GM15510 (cell line): ENCODE data around the gene CCDC184.
A peak's percentile ranks its signal among the peaks of the same experiment; 100 is the strongest.

Experiments used
- POLR2A ChIP-seq: IDR thresholded peaks from 3 replicates; pipeline ENCODE4 v1.6.1; 2011; ENCODE audit warnings: borderline replicate concordance; ENCODE audit not compliant: insufficient read length; ENCODE audit errors: extremely low read depth

CCDC184 gene

DNA sequence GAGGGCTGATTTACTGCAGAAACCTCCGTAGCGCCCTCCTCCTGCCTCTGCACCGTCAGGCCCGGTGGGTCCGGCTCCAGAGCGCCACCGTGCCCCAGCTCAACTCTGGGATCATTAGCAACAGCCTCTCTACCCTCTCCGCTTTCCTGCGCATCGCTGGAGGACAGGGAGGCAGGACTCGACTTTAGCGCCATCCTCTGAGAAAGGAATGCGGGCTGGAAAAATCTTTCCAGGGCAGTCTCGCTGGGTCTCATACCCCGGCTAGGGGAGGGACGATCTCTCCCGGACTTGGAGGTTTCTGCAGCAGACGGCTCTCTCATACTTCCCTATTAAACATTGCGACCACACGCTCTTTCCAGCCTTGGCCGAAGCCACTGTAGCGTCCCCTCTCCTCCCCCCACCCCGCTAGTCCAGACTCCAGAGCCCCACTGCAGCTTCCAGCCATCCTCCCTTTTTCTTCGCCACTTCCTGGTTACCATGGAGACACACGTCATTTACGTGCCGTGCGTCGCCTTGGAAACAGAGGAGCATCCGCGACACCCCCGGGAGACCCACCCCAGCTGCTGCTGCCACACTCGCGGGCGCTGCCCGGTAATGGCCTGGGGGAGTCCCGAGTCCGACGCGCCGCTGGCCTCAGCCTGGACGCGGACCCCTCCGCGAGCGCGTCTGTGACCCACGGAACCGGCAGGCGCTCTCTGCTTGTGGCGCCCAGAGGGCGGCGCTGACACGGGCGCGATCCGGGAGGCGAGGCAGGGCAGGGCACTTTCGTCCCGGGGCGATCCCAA is at the start of gene CCDC184:
Gene CCDC184 (plus strand): TSS at position 554 of the 785 bp plus-strand sequence. CDS start 479 bp downstream, outside the sequence.
- TF ChIP-seq POLR2A: no peak

DNA sequence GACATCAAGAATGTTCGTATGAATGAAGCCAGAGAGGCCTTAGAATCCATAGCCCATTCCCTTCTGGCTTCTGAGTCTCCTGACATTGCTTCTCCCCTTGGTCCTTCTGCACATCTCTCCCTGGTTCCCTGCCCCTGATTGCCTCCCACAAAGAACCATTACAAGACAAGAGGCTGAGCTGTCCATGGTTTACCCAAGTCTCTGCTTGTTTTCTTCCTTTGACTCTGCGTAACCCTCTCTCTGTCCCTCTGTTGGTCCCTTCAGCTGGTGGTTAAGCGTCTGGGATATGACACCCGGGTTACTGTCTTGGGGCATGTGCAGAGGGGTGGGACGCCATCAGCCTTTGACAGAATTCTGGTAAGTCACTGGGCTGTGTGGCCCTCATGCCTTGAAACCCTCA is 48.4 kb upstream of the CCDC184 start:
- no peak for TF ChIP-seq POLR2A

DNA sequence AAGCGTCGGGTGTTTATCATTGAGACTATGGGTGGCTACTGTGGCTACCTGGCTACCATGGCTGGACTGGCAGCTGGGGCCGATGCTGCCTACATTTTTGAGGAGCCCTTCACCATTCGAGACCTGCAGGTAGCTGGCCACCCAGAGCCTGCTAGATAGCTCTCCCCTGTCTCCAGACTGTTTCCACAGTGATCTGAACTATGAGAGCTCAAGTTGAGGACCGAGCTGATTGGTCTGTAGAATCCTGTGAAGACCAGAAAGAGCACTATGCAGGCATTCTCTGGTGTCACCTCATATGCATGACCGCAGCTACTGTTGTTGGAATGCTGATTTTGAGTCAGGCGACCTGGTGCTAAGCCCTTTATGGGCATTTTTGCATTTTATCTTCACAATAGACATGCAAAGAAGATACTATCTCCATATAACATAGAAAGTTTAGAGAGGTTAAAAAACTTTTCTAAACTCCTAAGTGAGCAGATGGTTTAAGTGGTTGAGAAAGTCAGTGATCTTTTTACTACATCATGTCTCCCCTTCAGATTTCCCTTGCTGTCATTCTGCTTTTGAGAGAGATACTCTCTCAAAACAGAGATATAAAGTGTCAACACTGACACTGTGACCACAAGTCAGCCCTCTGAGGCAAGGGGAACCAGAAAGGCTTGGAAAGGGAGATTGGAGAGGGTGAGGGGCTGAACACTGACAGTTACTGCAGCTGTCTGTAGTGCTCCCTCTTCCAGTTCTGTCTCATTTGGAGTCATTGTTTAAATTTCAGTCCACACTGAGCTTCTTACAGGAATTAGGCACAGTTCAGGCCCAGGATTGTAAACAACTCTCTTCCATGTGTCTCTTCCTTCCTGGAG is 40.4 kb upstream of the CCDC184 start:
- TF ChIP-seq POLR2A: no peak

DNA sequence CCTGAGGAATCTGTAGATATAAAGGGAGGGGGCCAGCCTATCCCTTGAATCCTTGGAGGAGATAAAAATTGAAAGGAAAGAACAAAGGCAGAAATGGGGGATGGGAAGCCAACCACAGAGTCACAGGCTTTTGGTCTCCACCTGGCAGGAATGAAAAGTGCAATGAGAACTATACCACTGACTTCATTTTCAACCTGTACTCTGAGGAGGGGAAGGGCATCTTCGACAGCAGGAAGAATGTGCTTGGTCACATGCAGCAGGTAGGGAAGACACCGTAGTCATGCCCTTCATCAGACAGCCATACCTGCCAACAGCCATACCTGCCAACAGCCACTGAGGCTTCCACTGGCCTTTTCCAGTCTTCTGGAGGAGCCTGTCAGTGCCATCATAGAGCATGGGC is 39.5 kb upstream of the CCDC184 start:
- no peak for TF ChIP-seq POLR2A

DNA sequence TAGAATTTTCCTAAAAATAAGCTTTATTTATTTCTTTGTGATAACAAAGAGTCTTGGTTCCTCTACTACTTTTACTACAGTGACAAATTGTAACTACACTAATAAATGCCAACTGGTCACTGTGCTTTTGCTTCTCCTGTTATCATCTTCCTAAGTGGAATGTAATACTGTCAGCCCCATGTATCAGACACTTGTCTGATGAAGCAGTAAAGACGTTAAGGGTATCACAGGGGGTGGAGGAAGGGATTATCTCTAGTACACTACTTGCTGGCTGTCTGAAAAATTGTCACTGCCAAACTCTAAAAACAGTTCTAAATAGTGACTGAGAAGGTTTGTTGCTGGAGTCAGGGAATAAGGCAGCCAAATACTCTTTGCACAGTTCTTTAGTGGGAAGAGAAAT is 37.5 kb upstream of the CCDC184 start:
- TF ChIP-seq POLR2A: no peak

DNA sequence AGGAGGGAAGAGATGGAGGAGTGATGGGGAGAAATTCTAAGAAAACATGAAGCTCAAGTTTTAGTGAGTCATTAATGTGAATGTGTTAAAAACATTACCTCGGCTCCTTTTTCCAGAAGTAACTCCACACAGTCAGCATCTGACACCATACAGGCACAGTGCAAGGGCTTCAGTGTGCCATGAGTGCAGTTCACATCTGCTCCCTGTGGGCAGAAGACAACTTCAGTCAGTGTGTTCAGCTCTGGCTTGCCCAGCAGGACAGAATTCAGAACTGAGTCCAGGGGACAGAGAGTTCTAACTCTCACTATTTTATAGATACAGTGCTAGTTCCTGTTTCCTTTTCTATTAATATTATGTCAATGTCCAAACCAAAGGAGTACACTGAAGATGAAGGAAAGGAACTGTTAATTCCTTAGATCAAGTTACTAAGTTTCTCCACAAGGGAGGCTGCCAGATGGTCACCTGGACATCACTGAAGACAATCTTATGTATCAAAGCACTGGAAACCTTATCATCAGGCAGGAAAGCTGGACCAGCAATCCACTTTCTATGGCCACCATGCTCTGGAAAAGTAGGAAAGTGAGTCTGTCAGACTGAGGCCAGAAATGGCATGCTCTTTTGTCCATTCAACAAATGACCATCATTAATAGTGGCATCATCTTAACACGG is 32.2 kb upstream of the CCDC184 start:
- no peak for TF ChIP-seq POLR2A

DNA sequence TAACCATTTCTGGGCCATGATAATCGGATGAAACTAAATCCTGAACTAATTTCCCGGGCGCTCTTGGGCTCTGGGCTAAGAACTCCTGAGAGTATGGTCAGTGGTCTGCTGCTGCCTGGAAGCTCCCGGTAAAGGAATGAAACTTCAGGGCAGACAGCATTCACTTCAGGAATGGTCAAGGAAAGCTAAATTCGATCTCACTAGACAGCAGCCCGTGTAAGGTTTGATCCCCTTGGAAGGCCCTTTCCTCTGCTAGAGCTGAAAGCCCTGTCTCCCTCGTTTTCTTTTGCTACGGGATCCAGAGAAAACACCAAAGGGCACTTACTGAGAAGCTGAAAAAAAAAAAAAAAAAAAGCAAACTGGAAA is 26.8 kb upstream of the CCDC184 start:
- TF ChIP-seq POLR2A: no peak

DNA sequence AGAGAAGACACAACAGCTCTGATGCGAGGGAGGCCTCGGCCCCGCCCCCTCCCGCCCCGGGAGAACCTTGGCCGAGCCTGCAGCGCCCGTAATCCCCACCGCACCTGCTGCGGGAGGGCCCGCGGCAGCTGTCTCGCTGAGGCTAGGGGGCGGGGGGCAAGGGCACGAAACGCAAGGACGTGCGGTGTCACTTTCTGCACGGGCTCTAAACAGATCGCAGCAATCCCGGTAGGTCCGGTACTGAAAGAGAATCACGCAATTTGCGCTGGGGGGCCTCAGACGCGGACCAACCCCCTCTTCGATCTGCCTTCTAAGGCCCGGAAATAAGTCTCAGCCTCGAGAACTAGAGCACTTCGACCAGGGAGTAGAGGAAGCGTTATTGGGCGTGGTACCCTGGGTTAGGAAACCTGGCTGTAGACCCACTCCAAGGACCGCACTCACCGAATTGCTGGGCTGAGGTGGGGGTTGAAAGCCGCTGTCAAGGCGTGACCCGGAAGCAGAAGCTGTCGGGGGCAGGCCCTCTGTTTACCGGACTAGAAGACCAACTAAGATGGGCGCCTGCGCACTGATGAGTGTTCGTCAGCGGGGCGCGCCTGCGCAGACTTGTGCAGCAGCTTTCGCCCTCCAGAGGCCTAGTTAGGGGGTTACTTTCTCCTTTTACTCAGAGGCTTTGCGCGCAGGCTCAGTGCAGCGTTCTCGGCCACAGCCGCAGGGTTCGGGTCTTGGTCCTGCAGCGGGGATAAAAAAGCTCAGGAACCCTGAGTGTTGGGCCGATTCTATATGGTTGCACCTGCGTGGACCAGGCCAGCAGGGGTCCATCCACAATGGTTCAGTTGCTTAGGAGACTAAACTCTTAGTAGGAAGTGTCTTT is 26.2 kb upstream of the CCDC184 start, which contains the start of gene ASB8:
Gene ASB8 (minus strand): TSS at position 498 of the 871 bp plus-strand sequence. CDS start 4,019 bp downstream, outside the sequence.
- TF ChIP-seq POLR2A: peak; percentile 69

DNA sequence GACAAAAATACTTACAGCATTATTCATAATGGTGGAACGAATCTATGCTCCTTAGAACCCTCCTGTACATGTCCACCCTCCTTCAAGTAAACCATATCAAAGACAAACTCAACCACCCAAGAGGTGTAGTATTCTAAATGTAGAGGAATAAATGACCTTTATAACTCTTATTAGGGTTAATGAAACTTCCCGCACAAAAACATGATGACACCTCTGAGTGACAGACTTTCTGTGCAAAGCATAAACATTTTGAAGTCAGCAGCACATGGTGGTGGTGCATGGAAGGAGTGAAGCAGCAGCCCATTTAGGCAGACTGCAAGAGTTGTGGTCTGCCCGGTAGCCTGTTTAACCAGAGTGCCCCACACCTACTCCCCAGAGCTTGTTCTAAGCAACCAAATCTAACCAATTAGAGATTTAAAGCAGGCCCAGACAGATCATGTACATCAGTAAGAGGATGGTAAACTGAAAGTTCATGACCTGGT is 25.5 kb upstream of the CCDC184 start:
- TF ChIP-seq POLR2A: no peak

DNA sequence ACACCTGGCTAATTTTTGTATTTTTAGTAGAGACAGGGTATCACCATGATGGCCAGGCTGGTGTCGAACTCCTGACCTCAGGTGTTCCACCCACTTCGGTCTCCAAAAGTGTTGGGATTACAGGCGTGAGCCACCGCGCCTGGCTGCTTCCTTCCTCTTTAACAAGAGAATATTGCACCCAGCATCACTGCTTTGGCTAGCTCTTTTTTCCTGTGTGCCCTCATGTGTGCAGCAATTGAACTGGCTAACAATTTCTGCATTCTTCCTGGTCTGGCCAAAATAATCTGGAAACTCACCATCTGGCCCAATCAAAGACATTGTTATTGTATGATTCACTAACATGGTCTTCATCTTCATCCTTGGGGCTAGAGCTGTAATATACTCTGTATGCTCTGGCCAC is 23.4 kb upstream of the CCDC184 start:
- TF ChIP-seq POLR2A: no peak

DNA sequence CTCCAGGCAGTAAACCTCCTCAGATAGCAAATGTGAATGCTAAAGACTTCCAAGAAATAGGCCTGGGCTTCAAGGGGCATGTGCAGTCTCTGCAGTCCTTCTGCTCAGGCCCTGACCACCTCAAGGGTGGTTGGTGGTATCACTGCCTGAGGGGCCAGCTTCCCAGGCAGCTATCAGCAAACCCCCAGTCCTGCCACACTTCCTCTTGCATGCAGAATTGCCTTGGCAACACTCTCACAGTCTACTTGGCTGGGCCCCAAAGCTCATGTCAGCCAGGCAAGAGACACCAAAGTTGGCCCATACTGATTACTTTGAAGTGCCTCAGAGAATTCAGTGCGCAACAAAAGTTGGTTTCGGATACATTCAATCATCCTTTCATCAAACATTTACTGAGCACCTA is 22.6 kb upstream of the CCDC184 start:
- no peak for TF ChIP-seq POLR2A

DNA sequence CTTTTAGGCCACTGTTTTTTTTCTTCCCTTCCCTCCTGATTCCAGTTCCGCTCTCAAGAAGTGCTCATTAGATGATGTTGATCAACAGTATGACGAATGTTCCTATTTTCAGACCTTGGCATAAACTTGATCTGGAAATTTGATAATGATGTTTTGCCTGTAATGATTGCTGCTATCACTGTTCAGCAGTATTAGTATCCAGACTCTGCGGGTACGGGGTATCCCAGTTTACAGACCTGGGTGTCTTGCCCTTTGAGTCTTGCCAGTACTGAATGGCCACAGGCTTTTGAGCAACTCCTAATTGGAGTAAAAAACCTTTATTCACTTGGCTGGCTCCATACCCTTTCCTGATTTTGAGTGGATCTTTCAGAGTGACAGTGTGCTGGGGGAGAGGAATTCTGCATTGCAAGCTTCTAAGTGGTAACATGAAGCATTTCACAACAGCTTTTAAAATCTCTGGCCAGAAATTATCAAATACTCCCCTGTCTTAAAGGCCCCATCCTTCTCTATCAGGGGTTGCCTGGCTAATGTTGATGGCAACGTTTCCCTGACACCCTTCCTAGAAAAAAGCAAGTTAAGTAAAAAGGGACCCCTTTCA is 20.2 kb upstream of the CCDC184 start:
- TF ChIP-seq POLR2A: no peak

DNA sequence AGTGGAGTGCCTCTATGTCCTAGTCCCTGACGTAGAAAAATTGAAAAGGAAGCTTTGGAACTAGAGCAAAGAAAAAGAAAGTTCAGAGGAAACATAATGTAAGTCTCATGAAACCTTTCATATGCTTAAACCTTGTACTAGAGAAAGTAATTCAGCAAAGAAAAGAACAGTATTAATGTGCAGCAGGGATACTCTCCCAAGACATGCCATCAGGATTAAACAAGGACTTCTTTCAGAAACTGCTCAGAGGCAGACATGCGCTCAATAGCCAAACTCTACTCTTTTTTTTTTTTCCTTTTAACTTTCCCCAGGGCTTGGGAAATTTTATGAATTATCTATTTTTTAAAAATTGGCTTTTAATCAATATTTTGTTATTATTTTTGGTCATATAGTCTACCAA is 19.0 kb upstream of the CCDC184 start:
- no peak for TF ChIP-seq POLR2A
